ENCODE measurements around the gene CXXC1.
"Not testable (repeated sequence)": the region's sequence is repeated elsewhere in the genome, so short reads cannot be mapped to it uniquely, and the experiment has no call there.

The CXXC1 gene

GRCh38 chr18:50298443-50299284 is 11.2 kb upstream of the CXXC1 start:
- in situ Hi-C loops (cut with MboI; ENCODE audit: low sequenced_read_pairs) = no loop called here

- in situ Hi-C loops (cut with MboI; ENCODE audit: low sequenced_read_pairs) = no loop called here
Observed at GRCh38 chr18:50297621-50298442, 10.3 kb upstream of the CXXC1 start.

- in situ Hi-C loops (cut with MboI; ENCODE audit: low sequenced_read_pairs) = no loop called here
Observed at GRCh38 chr18:50293039-50293438, 5.5 kb upstream of the CXXC1 start.

GRCh38 chr18:50289108-50289443 is 1.6 kb upstream of the CXXC1 start:
- in situ Hi-C loops (cut with MboI; ENCODE audit: low sequenced_read_pairs) = no loop called here

GRCh38 chr18:50288348-50289107 is 1.0 kb upstream of the CXXC1 start:
- in situ Hi-C loops (cut with MboI; ENCODE audit: low sequenced_read_pairs) = not testable (repeated sequence)

- in situ Hi-C loops (cut with MboI; ENCODE audit: low sequenced_read_pairs) = no loop called here
Observed at GRCh38 chr18:50287028-50287440, 458 bp downstream of the CXXC1 start.

GRCh38 chr18:50286391-50287027 is 983 bp downstream of the CXXC1 start:
- in situ Hi-C loops (cut with MboI; ENCODE audit: low sequenced_read_pairs) = no loop called here

- in situ Hi-C loops (cut with MboI; ENCODE audit: low sequenced_read_pairs) = no loop called here
Observed at GRCh38 chr18:50285631-50286321, 1.7 kb downstream of the CXXC1 start.

GRCh38 chr18:50285071-50285470 is 2.4 kb downstream of the CXXC1 start:
- in situ Hi-C loops (cut with MboI; ENCODE audit: low sequenced_read_pairs) = no loop called here

GRCh38 chr18:50284255-50284885 is 3.1 kb downstream of the CXXC1 start:
- in situ Hi-C loops (cut with MboI; ENCODE audit: low sequenced_read_pairs) = no loop called here

- in situ Hi-C loops (cut with MboI; ENCODE audit: low sequenced_read_pairs) = no loop called here
Observed at GRCh38 chr18:50283469-50284209, 3.9 kb downstream of the CXXC1 start.

- in situ Hi-C loops (cut with MboI; ENCODE audit: low sequenced_read_pairs) = no loop called here
Observed at GRCh38 chr18:50282521-50283335, 4.8 kb downstream of the CXXC1 start.

- in situ Hi-C loops (cut with MboI; ENCODE audit: low sequenced_read_pairs) = no loop called here
Observed at GRCh38 chr18:50281972-50282520, 5.4 kb downstream of the CXXC1 start.

- in situ Hi-C loops (cut with MboI; ENCODE audit: low sequenced_read_pairs) = no loop called here
Observed at GRCh38 chr18:50281295-50281971, 6.1 kb downstream of the CXXC1 start, which contains the start of gene MBD1. TSS of gene MBD1 (minus strand) at chr18:50281523. CDS start at chr18:50279992, 1,531 bp downstream.

GRCh38 chr18:50280707-50281294 is 6.7 kb downstream of the CXXC1 start:
- in situ Hi-C loops (cut with MboI; ENCODE audit: low sequenced_read_pairs) = no loop called here

- in situ Hi-C loops (cut with MboI; ENCODE audit: low sequenced_read_pairs) = no loop called here
Observed at GRCh38 chr18:50279752-50280151, 7.7 kb downstream of the CXXC1 start.

GRCh38 chr18:50277942-50278341 is 9.6 kb downstream of the CXXC1 start:
- in situ Hi-C loops (cut with MboI; ENCODE audit: low sequenced_read_pairs) = no loop called here

Measured in hTERT RPE-1 (cell line).